HG02943 (cell line): ENCODE results near the gene ZBTB8B.

ENCODE experiments used
- ATAC-seq: cut with Tn5 transposase; IDR thresholded peaks from one replicate; pipeline ENCODE4 v1.9.1; 2021; ENCODE audit warnings: mild to moderate bottlenecking, low read depth, moderate library complexity; ENCODE audit not compliant: unreplicated experiment

ZBTB8B gene

DNA sequence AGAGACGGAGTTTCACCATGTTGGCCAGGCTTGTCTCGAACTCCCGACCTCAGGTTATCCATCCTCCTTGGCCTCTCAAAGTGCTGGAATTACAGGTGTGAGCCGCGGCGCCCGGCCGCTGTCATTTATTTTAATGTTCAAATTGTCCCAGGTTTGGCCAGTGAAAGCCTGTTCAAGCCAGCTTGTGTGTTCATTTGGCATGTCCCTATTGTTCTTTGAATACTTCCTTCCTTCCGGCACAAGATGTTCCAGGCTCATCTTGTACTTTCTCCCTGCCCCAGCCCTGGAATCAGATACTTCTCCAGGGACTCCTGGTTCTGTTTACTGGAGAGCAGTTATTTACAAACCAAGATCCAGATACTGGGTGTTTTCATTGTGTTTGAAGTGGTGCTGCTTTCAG, 37.0 kb downstream of the ZBTB8B start:
- ATAC-seq: no peak

DNA sequence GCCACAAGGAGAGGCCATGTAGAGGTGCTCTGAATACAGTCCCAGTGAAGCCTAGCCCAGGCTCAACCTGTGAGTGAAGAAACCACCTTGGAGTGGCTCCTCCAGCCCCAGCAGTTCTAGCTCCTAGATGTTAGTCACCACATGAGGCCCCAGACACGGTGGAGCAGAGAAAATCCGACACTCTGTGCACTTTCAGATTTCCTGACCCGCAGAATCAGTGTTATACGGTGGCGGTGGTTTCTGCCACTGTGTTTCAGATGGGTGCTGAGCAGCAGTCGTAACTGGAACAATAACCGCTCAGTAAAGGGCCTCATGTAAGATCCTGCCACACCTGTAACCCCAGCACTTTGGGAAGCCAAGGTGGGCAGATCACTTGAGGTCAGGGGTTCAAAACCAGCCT, 38.3 kb downstream of the ZBTB8B start:
- no peak for ATAC-seq

DNA sequence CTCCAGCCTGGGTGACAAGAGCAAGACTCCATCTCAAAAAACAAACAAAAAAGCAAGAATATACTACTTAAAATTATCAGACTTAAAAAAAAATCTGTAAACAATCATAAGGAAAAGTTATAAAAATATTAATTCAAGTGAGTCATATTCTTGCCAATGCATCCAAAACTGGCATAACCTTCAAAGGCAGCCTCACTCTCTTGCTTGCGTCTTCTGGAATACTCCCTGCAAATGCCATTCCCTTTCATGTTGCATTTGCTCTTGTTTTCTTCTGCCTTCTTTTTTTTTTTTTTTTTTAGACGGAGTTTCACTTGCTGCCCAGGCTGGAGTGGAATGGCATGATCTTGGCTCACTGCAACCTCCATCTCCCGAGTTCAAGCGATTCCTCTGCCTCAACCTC, 42.1 kb downstream of the ZBTB8B start:
- no peak for ATAC-seq

DNA sequence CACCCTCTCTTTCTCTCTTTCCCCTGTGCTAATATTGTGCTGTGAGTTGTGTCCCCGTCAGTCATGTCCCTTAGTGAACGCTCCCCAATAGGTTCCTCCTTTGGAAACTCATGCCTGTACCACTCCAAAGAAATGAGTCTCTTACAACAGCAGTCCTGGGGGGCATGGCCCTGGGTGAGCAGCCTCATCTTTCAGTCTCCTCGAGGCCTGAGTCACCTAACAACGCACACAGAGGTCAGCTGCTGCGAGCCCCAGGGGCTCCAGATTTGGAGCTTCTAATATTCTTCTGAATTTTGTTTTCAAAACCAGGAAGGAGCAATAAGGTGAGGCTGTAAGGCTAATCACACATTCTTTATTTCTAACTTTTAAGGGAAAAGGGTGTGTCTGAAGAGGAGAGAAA, 43.9 kb downstream of the ZBTB8B start:
- no peak for ATAC-seq

DNA sequence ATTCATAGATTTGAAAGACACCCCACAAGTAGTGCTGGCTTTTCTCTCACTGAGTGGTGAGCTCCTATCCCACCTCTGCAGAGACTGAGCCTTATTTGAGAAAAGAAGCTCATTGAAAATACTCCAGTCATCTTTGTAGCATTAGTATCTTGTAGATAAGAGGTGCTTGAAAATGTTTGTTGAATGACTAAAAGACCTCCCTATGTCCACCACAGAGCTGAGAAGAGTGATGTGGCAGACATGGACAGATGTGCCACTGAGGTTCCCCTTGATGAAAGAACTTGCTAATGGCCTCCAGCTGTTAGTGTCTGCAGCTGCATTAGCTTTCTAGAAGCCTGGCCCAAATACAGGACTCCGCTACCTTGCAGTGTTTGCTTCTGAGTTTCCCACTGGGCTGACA, 45.1 kb downstream of the ZBTB8B start:
- ATAC-seq: no peak
